HFFc6 (cell line): ENCODE data around the gene HAP1. TPM values are rescaled to one million over a fixed set of nuclear protein-coding genes. Genes with fewer than 3 reads are reported as not detected.
"Not testable (repeated sequence)": the region's sequence is repeated elsewhere in the genome, so short reads cannot be mapped to it uniquely, and the experiment has no call there.

ENCODE experiments used
- DNase-seq: peaks from one replicate; pipeline ENCODE4 v3.0.0-alpha.2; 2018
- H3K27ac Mint-ChIP-seq: 2 replicates; pipeline ENCODE4 v1.8.0; 2020; ENCODE audit warnings: mild to moderate bottlenecking, mixed read lengths
- H3K27me3 Mint-ChIP-seq: 2 replicates; pipeline ENCODE4 v1.8.0; 2021; ENCODE audit warnings: mild to moderate bottlenecking, moderate library complexity, mixed read lengths; ENCODE audit not compliant: insufficient read depth
- H3K36me3 Mint-ChIP-seq: 2 replicates; pipeline ENCODE4 v1.8.0; 2021; ENCODE audit warnings: low read depth, mixed read lengths
- H3K4me1 Mint-ChIP-seq: 2 replicates; pipeline ENCODE4 v1.8.0; 2020; ENCODE audit warnings: low read depth, mixed read lengths
- H3K4me3 Mint-ChIP-seq: 2 replicates; pipeline ENCODE4 v1.8.0; 2020; ENCODE audit warnings: mild to moderate bottlenecking, moderate library complexity, mixed read lengths
- H3K9me3 Mint-ChIP-seq: 2 replicates; pipeline ENCODE4 v1.8.0; 2020; ENCODE audit warnings: mild to moderate bottlenecking, mixed read lengths
- CTCF ChIP-seq: fragments of 200-600 bp; sonication (generic); IDR thresholded peaks from 2 replicates; pipeline ENCODE4 v1.5.0; 2021; ENCODE audit warnings: antibody characterized with exemption, mild to moderate bottlenecking
- total RNA-seq, 6 experiments: library from RNA; stranded (reverse); fragmentation: NEBNext Ultra II Directional; extraction: Animal tissue kit (Norgen Biotek cat#: 25700); gene quantifications; 2 replicates in 1 of 6; 3 replicates in 5 of 6; pipeline ENCODE4 v1.2.3, GENCODE V29; 2021

HAP1 gene
- total RNA-seq, 6 experiments from 2014 or later = 0.09 to 0.12 TPM; not detected in 4

- DNase-seq = peak; percentile 70
- H3K9me3 Mint-ChIP-seq = no peaks in the 10 kb centered on the region
- peak overlapping the region; percentile 81 for H3K27ac Mint-ChIP-seq
- H3K4me3 Mint-ChIP-seq = no peak overlapping the region; the same call in 1 of the 2 replicates
- no peaks in the 10 kb centered on the region for H3K36me3 Mint-ChIP-seq
- TF ChIP-seq CTCF = no peak
- peaks cover 2% of the 10 kb centered on the region; the same call in 1 of the 2 replicates for H3K27me3 Mint-ChIP-seq
- peaks cover 32% of the 10 kb centered on the region for H3K4me1 Mint-ChIP-seq
Observed at GRCh38 chr17:41777574-41778188, 43.2 kb upstream of the HAP1 start.

- H3K27ac Mint-ChIP-seq = peak overlapping the region; percentile 81
- H3K27me3 Mint-ChIP-seq = peaks cover 2% of the 10 kb centered on the region; the same call in 1 of the 2 replicates
- DNase-seq = no peak
- peak; percentile 22; the same call in 1 of the 2 replicates for TF ChIP-seq CTCF
- H3K36me3 Mint-ChIP-seq = no peaks in the 10 kb centered on the region
- no peaks in the 10 kb centered on the region for H3K9me3 Mint-ChIP-seq
- no peak overlapping the region for H3K4me3 Mint-ChIP-seq
- peaks cover 34% of the 10 kb centered on the region for H3K4me1 Mint-ChIP-seq
Observed at GRCh38 chr17:41777157-41777573, 42.7 kb upstream of the HAP1 start.

- H3K36me3 Mint-ChIP-seq, H3K27ac Mint-ChIP-seq, H3K9me3 Mint-ChIP-seq, H3K27me3 Mint-ChIP-seq, DNase-seq, H3K4me3 Mint-ChIP-seq: not testable (repeated sequence)
- H3K4me1 Mint-ChIP-seq = peaks cover 34% of the 10 kb centered on the region
Observed at GRCh38 chr17:41776262-41776900, 41.9 kb upstream of the HAP1 start.

GRCh38 chr17:41775394-41776226, 41.2 kb upstream of the HAP1 start:
- Mint-ChIP-seq H3K27me3 (peaks cover 2% of the 10 kb centered on the region; the same call in 1 of the 2 replicates), H3K4me1 (peaks cover 34% of the 10 kb centered on the region), H3K27ac (no peak overlapping the region), H3K4me3 (no peak overlapping the region), H3K36me3 (no peaks in the 10 kb centered on the region), H3K9me3 (no peaks in the 10 kb centered on the region)
- no peak for TF ChIP-seq CTCF
- DNase-seq = no peak

- no peak for TF ChIP-seq CTCF
- Mint-ChIP-seq H3K27me3 (peaks cover 2% of the 10 kb centered on the region; the same call in 1 of the 2 replicates), H3K27ac (no peak overlapping the region), H3K4me1 (peaks cover 34% of the 10 kb centered on the region), H3K9me3 (no peaks in the 10 kb centered on the region), H3K4me3 (no peak overlapping the region), H3K36me3 (no peaks in the 10 kb centered on the region)
- no peak for DNase-seq
Observed at GRCh38 chr17:41773731-41774193, 39.3 kb upstream of the HAP1 start.
